IMR-90 (cell line): Measurements from ENCODE around the gene CETP. TPM values are rescaled to one million over a fixed set of nuclear protein-coding genes. Genes with fewer than 3 reads are reported as not detected.

Experiments
- ATAC-seq: fragments of 200-7000 bp; cut with Tn5 transposase; 2 replicates; pipeline ENCODE4 v1.9.1; 2020; ENCODE audit warnings: low read depth, mild to moderate bottlenecking, moderate library complexity
- BruUV-seq: library from RNA; stranded (reverse); fragments of 400-500 nt; replicated peaks from 2 replicates; lab custom pipeline; 2021; lab: Mats Ljungman, UMichigan
- CTCF ChIA-PET: fragments of 300-600 bp; formaldehyde crosslinking; extraction: SDS; loops from one replicate; lab custom pipeline; 2021; ENCODE audit warnings: antibody characterized with exemption; lab: Yijun Ruan, JAX
- POLR2A ChIA-PET: fragments of 300-600 bp; sonication (Branson Sonifier 250); formaldehyde crosslinking; loops from one replicate; lab custom pipeline; 2022; ENCODE audit warnings: antibody characterized with exemption; ENCODE audit not compliant: unreplicated experiment; lab: Charles Lee
- DNase-seq: peaks from one replicate; pipeline ENCODE4 v3.0.0; 2013
- H2AFZ ChIP-seq: replicated peaks from 2 replicates; pipeline ENCODE3; 2013; ENCODE audit warnings: low read length, mild to moderate bottlenecking; ENCODE audit not compliant: poor library complexity
- H2AK5ac ChIP-seq: 2 replicates; pipeline ENCODE4 v1.6.1; 2013; ENCODE audit warnings: low read depth, low read length, inconsistent platforms
- H2AK9ac ChIP-seq: replicated peaks from 2 replicates; pipeline ENCODE3; 2013; ENCODE audit warnings: mild to moderate bottlenecking, low read depth, low read length, moderate library complexity; ENCODE audit not compliant: poor library complexity
- H2BK120ac ChIP-seq: 2 replicates; pipeline ENCODE4 v1.6.1; 2013; ENCODE audit warnings: low read depth, low read length, inconsistent platforms
- H2BK15ac ChIP-seq: 3 replicates; pipeline ENCODE4 v1.6.1; 2013; ENCODE audit warnings: low read depth, low read length, inconsistent platforms
- H2BK20ac ChIP-seq: 2 replicates; pipeline ENCODE4 v1.6.1; 2013; ENCODE audit warnings: low read depth, mild to moderate bottlenecking, inconsistent platforms, low read length, moderate library complexity
- H2BK5ac ChIP-seq: 2 replicates; pipeline ENCODE4 v1.6.1; 2013; ENCODE audit warnings: mild to moderate bottlenecking, low read depth, low read length, inconsistent platforms; ENCODE audit not compliant: poor library complexity, severe bottlenecking
- H3K14ac ChIP-seq: replicated peaks from 2 replicates; pipeline ENCODE4 v1.6.1; 2013; ENCODE audit warnings: low read depth, low read length, inconsistent platforms
- H3K18ac ChIP-seq: 2 replicates; pipeline ENCODE4 v1.6.1; 2013; ENCODE audit warnings: low read depth, low read length, control low read depth
- H3K23ac ChIP-seq: 2 replicates; pipeline ENCODE4 v1.6.1; 2013; ENCODE audit warnings: low read depth, low read length, inconsistent platforms
- H3K27ac ChIP-seq: 2 replicates; pipeline ENCODE4 v1.5.1; 2013; ENCODE audit warnings: mild to moderate bottlenecking, control low read depth, low read length; ENCODE audit not compliant: insufficient read depth
- H3K27me3 ChIP-seq: 2 replicates; pipeline ENCODE4 v1.6.1; 2013; ENCODE audit warnings: low read length; ENCODE audit not compliant: control insufficient read depth, insufficient read depth
- H3K36me3 ChIP-seq: 2 replicates; pipeline ENCODE4 v1.6.1; 2013; ENCODE audit warnings: low read length, mixed read lengths; ENCODE audit not compliant: control insufficient read depth, insufficient read depth
- H3K4ac ChIP-seq: 2 replicates; pipeline ENCODE4 v1.6.1; 2013; ENCODE audit warnings: low read depth, low read length, inconsistent platforms
- H3K4me1 ChIP-seq: 2 replicates; pipeline ENCODE4 v1.6.1; 2013; ENCODE audit warnings: low read length, mixed read lengths; ENCODE audit not compliant: control insufficient read depth, insufficient read depth
- H3K4me2 ChIP-seq: 2 replicates; pipeline ENCODE4 v1.6.1; 2013; ENCODE audit warnings: low read depth, mild to moderate bottlenecking, control low read depth, low read length, moderate library complexity
- H3K4me3 ChIP-seq: 2 replicates; pipeline ENCODE4 v1.5.1; 2013; ENCODE audit warnings: low read depth, mild to moderate bottlenecking, control low read depth, low read length, moderate library complexity; ENCODE audit not compliant: insufficient read depth
- H3K56ac ChIP-seq: 2 replicates; pipeline ENCODE4 v1.6.1; 2013; ENCODE audit warnings: low read length, inconsistent platforms; ENCODE audit not compliant: insufficient read depth; ENCODE audit errors: extremely low read depth
- H3K79me1 ChIP-seq, 2 experiments: 2 replicates each; pipeline ENCODE4 v1.6.1; 2013; ENCODE audit warnings: low read length in 2 of 2, inconsistent platforms in 1 of 2, low read depth in 1 of 2
- H3K9ac ChIP-seq: 2 replicates; pipeline ENCODE4 v1.6.1; 2013; ENCODE audit warnings: low read depth, low read length, control low read depth
- H3K9me1 ChIP-seq: 2 replicates; pipeline ENCODE4 v1.6.1; 2013; ENCODE audit warnings: low read length, inconsistent platforms; ENCODE audit not compliant: insufficient read depth
- H3K9me3 ChIP-seq: 2 replicates; pipeline ENCODE4 v1.6.1; 2013; ENCODE audit warnings: low read length; ENCODE audit not compliant: control insufficient read depth, insufficient read depth
- H4K20me1 ChIP-seq: 2 replicates; pipeline ENCODE4 v1.6.1; 2013; ENCODE audit warnings: low read length, inconsistent platforms; ENCODE audit not compliant: insufficient read depth
- H4K5ac ChIP-seq: 2 replicates; pipeline ENCODE4 v1.6.1; 2013; ENCODE audit warnings: mild to moderate bottlenecking, low read depth, low read length, control low read depth
- H4K8ac ChIP-seq, 2 experiments: 2 replicates each; pipeline ENCODE4 v1.6.1; 2013; ENCODE audit warnings: low read depth in 2 of 2, low read length in 2 of 2, control low read depth in 1 of 2, inconsistent platforms in 1 of 2
- H4K91ac ChIP-seq: 2 replicates; pipeline ENCODE4 v1.6.1; 2013; ENCODE audit warnings: low read depth, low read length, inconsistent platforms; ENCODE audit not compliant: insufficient read depth
- CHD1 ChIP-seq: IDR thresholded peaks from 2 replicates; pipeline ENCODE4 v1.6.1; 2012; ENCODE audit warnings: low read depth, low read length, improper control_type of control experiment
- CTCF ChIP-seq: conservative IDR thresholded peaks from 2 replicates; pipeline ENCODE4 v1.5.1; 2012; ENCODE audit warnings: mild to moderate bottlenecking, low read depth, low read length, improper control_type of control experiment
- MAFK ChIP-seq: IDR thresholded peaks from 2 replicates; pipeline ENCODE4 v1.6.1; 2012; ENCODE audit warnings: low read depth, low read length, improper control_type of control experiment
- MAZ ChIP-seq: IDR thresholded peaks from 2 replicates; pipeline ENCODE4 v1.6.1; 2012; ENCODE audit warnings: low read depth, mild to moderate bottlenecking, low read length, improper control_type of control experiment, moderate library complexity, borderline replicate concordance
- POLR2A ChIP-seq: IDR thresholded peaks from 2 replicates; pipeline ENCODE4 v1.6.1; 2012; ENCODE audit warnings: mild to moderate bottlenecking, low read depth, low read length
- RAD21 ChIP-seq: IDR thresholded peaks from 2 replicates; pipeline ENCODE4 v1.6.1; 2012; ENCODE audit warnings: low read length, improper control_type of control experiment
- RCOR1 ChIP-seq: IDR thresholded peaks from 2 replicates; pipeline ENCODE4 v1.6.1; 2012; ENCODE audit warnings: mild to moderate bottlenecking, low read length, improper control_type of control experiment; ENCODE audit not compliant: insufficient replicate concordance
- SMC3 ChIP-seq: fragments of 150-350 bp; IDR thresholded peaks from 2 replicates; pipeline ENCODE4 v1.6.1; 2016; ENCODE audit warnings: low read depth, mild to moderate bottlenecking, antibody characterized with exemption, low read length, moderate library complexity
- WGBS, 2 experiments: methylation state at CpG; one replicate each; pipeline versions ENCODE4 v1.1.5 to v1.1.7; 2013; ENCODE audit warnings: missing lambda C conversion rate in 2 of 2; ENCODE audit not compliant: insufficient read length in 1 of 2; ENCODE audit errors: extremely low coverage in 2 of 2; 5-methylcytosine and 5-hydroxymethylcytosine counted together
- dilution Hi-C: fragments of 300-500 bp; cut with HindIII; formaldehyde crosslinking; loops from one replicate; pipeline ENCODE4 v1.14.3; 2018; ENCODE audit warnings: low sequenced_read_pairs; ENCODE audit not compliant: unreplicated experiment
- in situ Hi-C: fragments of 300-500 bp; cut with MboI; formaldehyde crosslinking; loops from 3 replicates; pipeline ENCODE4 v1.14.3; 2019; ENCODE audit warnings: low sequenced_read_pairs, inconsistent platforms, mixed read lengths
- intact Hi-C: fragments of 100-400 bp; cut with micrococcal nuclease; formaldehyde crosslinking; loops from 2 replicates; pipeline ENCODE4 v1.10.0; 2022
- polyA plus RNA-seq, 3 experiments: library from polyadenylated mRNA; depleted of rRNA; stranded (reverse); fragments of >200 nt; gene quantifications; 2 replicates each; pipeline ENCODE4 v1.2.3, GENCODE V29; 2012; ENCODE audit warnings: low replicate concordance in 1 of 3
- total RNA-seq: library from RNA; depleted of rRNA; stranded (reverse); fragments of >200 nt; gene quantifications from 2 replicates; pipeline ENCODE4 v1.2.3, GENCODE V29; 2012

The CETP gene
- total and polyA plus RNA-seq, 2 of the 4 experiments (the other 2 are of a cell fraction) = not detected

GRCh38 chr16:56950881-56951771 lies 10.6 kb upstream of the CETP start:
- no peak overlapping the region for H4K91ac ChIP-seq
- H3K56ac ChIP-seq = no peak overlapping the region
- intact Hi-C loops (loop anchor here (1.0 to 2.0 kb wide), 2 partner anchors 84 to 158 kb away; no protein-coding TSS in a partner anchor), dilution Hi-C loops (no loop called here), in situ Hi-C loops (loop anchor here (5.0 kb wide), 1 partner anchor 84 kb away; the partner anchor contains the start of gene SLC12A3)
- peak; percentile 85 for ATAC-seq
- TF ChIP-seq RAD21 (peak; percentile 81), MAFK (no peak), SMC3 (peak; percentile 61), RCOR1 (no peak), CHD1 (no peak), MAZ (no peak), POLR2A (peak; percentile 14; the same call in 1 of the 2 replicates), CTCF (peak; percentile 70)
- no peak overlapping the region for H3K23ac ChIP-seq
- no peaks in the 10 kb centered on the region for H3K9me3 ChIP-seq
- peak overlapping the region; percentile 78 for H2AFZ ChIP-seq
- ChIA-PET CTCF (interaction anchor here (0.5 to 1.3 kb wide), 5 partner anchors 10 to 161 kb away, joined by 3 to 5 read pairs (median 4); no protein-coding TSS in a partner anchor), POLR2A (no interaction called here)
- H3K14ac ChIP-seq = no peak overlapping the region
- H2BK120ac ChIP-seq = no peak overlapping the region
- no TSS peak for BruUV-seq
- H2BK20ac ChIP-seq = no peak overlapping the region
- no peaks in the 10 kb centered on the region for H3K79me1 ChIP-seq
- H3K4ac ChIP-seq = no peak overlapping the region
- no peak overlapping the region for H4K5ac ChIP-seq
- 0 out of 2 replicates have a peak overlapping the region, but pooled peaks have one; percentile 33 for H2AK5ac ChIP-seq
- no peaks in the 10 kb centered on the region for H3K27me3 ChIP-seq
- H3K4me1 ChIP-seq = no peaks in the 10 kb centered on the region
- H3K36me3 ChIP-seq = peaks cover 4% of the 10 kb centered on the region; the same call in 1 of the 2 replicates
- H2BK15ac ChIP-seq = no peak overlapping the region; the same call in 2 of the 3 replicates
- DNase-seq = peak; percentile 51
- no peak overlapping the region for H3K4me3 ChIP-seq
- H2AK9ac ChIP-seq = peak overlapping the region; percentile 58
- H3K27ac ChIP-seq = no peak overlapping the region
- H4K20me1 ChIP-seq = peaks cover 9% of the 10 kb centered on the region
- no peak overlapping the region for H2BK5ac ChIP-seq
- WGBS, 2 experiments = 77% methylated on average over 12 of the region's 15 CpGs; no CpG with 5 or more reads in 1 of the 2 experiments
- no peak overlapping the region for H3K18ac ChIP-seq
- H3K4me2 ChIP-seq = no peak overlapping the region
- 0 out of 2 replicates have a peak, but pooled peaks cover 4% of the 10 kb centered on the region for H3K9me1 ChIP-seq
- no peak overlapping the region for H3K9ac ChIP-seq
- no peak overlapping the region for H4K8ac ChIP-seq
